ENCODE measurements around the gene NCS1.
A peak's percentile ranks its signal among the peaks of the same experiment; 100 is the strongest.
"Not testable (repeated sequence)": the region's sequence is repeated elsewhere in the genome, so short reads cannot be mapped to it uniquely, and the experiment has no call there.

NCS1 gene

GRCh38 chr9:130235558-130236435, 63.6 kb downstream of the NCS1 start:
- peak in 40 of 51 donors; percentile 8 to 75 (median 46) for DNase-seq

GRCh38 chr9:130236436-130236985, 64.3 kb downstream of the NCS1 start:
- no peak for DNase-seq

- DNase-seq: no peak
These were observed 64.9 kb downstream of the NCS1 start for GRCh38 chr9:130237076-130237475.

GRCh38 chr9:130237763-130238524, 65.7 kb downstream of the NCS1 start:
- no peak for DNase-seq

GRCh38 chr9:130239363-130239695, 67.1 kb downstream of the NCS1 start:
- no peak for DNase-seq

- DNase-seq: no peak
These were observed 67.6 kb downstream of the NCS1 start for GRCh38 chr9:130239741-130240241.

GRCh38 chr9:130240410-130241197, 68.4 kb downstream of the NCS1 start:
- DNase-seq: peak in 33 of 51 donors; percentile 11 to 76 (median 40)

GRCh38 chr9:130241198-130241535, 69.0 kb downstream of the NCS1 start:
- DNase-seq: no peak

GRCh38 chr9:130242270-130243014, 70.2 kb downstream of the NCS1 start:
- DNase-seq: no peak

- peak in 42 of 51 donors; percentile 7 to 78 (median 42) for DNase-seq
These were observed 71.0 kb downstream of the NCS1 start for GRCh38 chr9:130243015-130243881.

- DNase-seq: no peak
These were observed 71.6 kb downstream of the NCS1 start for GRCh38 chr9:130243882-130244170.

GRCh38 chr9:130244548-130245165, 72.5 kb downstream of the NCS1 start:
- no peak for DNase-seq

- DNase-seq: no peak
These were observed 73.3 kb downstream of the NCS1 start for GRCh38 chr9:130245474-130245873.

- no peak for DNase-seq
These were observed 73.9 kb downstream of the NCS1 start for GRCh38 chr9:130246126-130246525.

- no peak for DNase-seq
These were observed 82.8 kb downstream of the NCS1 start for GRCh38 chr9:130254747-130255630.

- DNase-seq: no peak
These were observed 83.5 kb downstream of the NCS1 start for GRCh38 chr9:130255631-130256134.

GRCh38 chr9:130256644-130257043, 84.4 kb downstream of the NCS1 start:
- DNase-seq: no peak

- DNase-seq: not testable (repeated sequence)
These were observed 85.9 kb downstream of the NCS1 start for GRCh38 chr9:130258137-130258536.
